HG03025 (cell line): Measurements from ENCODE around the gene RHOBTB3.
"Not testable (repeated sequence)": the region's sequence is repeated elsewhere in the genome, so short reads cannot be mapped to it uniquely, and the experiment has no call there.

Experiments
- ATAC-seq: cut with Tn5 transposase; IDR thresholded peaks from one replicate; pipeline ENCODE4 v1.9.1; 2021; ENCODE audit warnings: mild to moderate bottlenecking, moderate library complexity; ENCODE audit not compliant: unreplicated experiment, low FRiP score

The RHOBTB3 gene

GRCh38 chr5:95712347-95712958 is 18.7 kb upstream of the RHOBTB3 start:
- ATAC-seq = no peak

GRCh38 chr5:95713246-95713645 is 17.9 kb upstream of the RHOBTB3 start:
- ATAC-seq = not testable (repeated sequence)

GRCh38 chr5:95713960-95714710 is 17.0 kb upstream of the RHOBTB3 start:
- no peak for ATAC-seq

GRCh38 chr5:95715799-95716461 is 15.2 kb upstream of the RHOBTB3 start:
- ATAC-seq = no peak

GRCh38 chr5:95717439-95717838 is 13.7 kb upstream of the RHOBTB3 start:
- no peak for ATAC-seq

- ATAC-seq = peak; percentile 77
These were observed 12.9 kb upstream of the RHOBTB3 start for GRCh38 chr5:95718203-95718602.

GRCh38 chr5:95718738-95719137 is 12.4 kb upstream of the RHOBTB3 start:
- ATAC-seq = no peak

GRCh38 chr5:95720094-95720786 is 10.9 kb upstream of the RHOBTB3 start:
- ATAC-seq = no peak

- no peak for ATAC-seq
These were observed 9.4 kb upstream of the RHOBTB3 start for GRCh38 chr5:95721582-95722295.

- ATAC-seq = no peak
These were observed 7.3 kb upstream of the RHOBTB3 start for GRCh38 chr5:95723632-95724369.

- no peak for ATAC-seq
These were observed 5.9 kb upstream of the RHOBTB3 start for GRCh38 chr5:95725071-95725820.

- ATAC-seq = no peak
These were observed 5.0 kb upstream of the RHOBTB3 start for GRCh38 chr5:95725937-95726810.

GRCh38 chr5:95726811-95727763 is 4.0 kb upstream of the RHOBTB3 start:
- ATAC-seq = no peak

GRCh38 chr5:95727764-95728191 is 3.4 kb upstream of the RHOBTB3 start:
- ATAC-seq = no peak

- no peak for ATAC-seq
These were observed 2.5 kb upstream of the RHOBTB3 start for GRCh38 chr5:95728494-95729114.
